Epithelial cell of umbilical artery (primary cell): ENCODE data around the gene RARS1. TPM values are rescaled to one million over a fixed set of nuclear protein-coding genes. Genes with fewer than 3 reads are reported as not detected.

ENCODE experiments used
- total RNA-seq: library from RNA; depleted of rRNA; stranded (reverse); fragments of >200 nt; gene quantifications from 2 replicates; pipeline ENCODE4 v1.2.3, GENCODE V29; 2014

The RARS1 gene
- total RNA-seq, result 212 and 216 TPM in 2 replicates

GRCh38 chr5:168486136-168486879, at the start of gene RARS1:
TSS of gene RARS1 (plus strand) at chr5:168486471. CDS start at chr5:168486499, 28 bp downstream.

GRCh38 chr5:168528521-168529373, 42.5 kb downstream of the RARS1 start, which contains the start of gene FBLL1:
TSS of gene FBLL1 (plus strand) at chr5:168529305. CDS start at chr5:168529505, 200 bp downstream.

Other genes with a start within 250 kb of the RARS1 start
- 1.5 and 2.3 TPM in 2 replicates for gene WWC1, start 194.8 kb upstream of the RARS1 start, total RNA-seq
- gene FBLL1, start 42.8 kb downstream of the RARS1 start, total RNA-seq, result 0.30 and 0.97 TPM in 2 replicates
- gene PANK3, start 92.9 kb downstream of the RARS1 start, total RNA-seq, result 45.1 and 60.8 TPM in 2 replicates